K562 (cell line): ENCODE results near the gene NTRK1. TPM values are rescaled to one million over a fixed set of nuclear protein-coding genes. Genes with fewer than 3 reads are reported as not detected.

ENCODE experiments used
- ATAC-seq: fragments of 200-7000 bp; cut with Tn5 transposase; 3 replicates; pipeline ENCODE4 v1.9.1; 2020; ENCODE audit warnings: moderate library complexity
- BruUV-seq: library from RNA; stranded (reverse); fragments of 400-500 nt; replicated peaks from 2 replicates; lab custom pipeline; 2021; lab: Mats Ljungman, UMichigan
- CTCF ChIA-PET: fragments of 300-600 bp; formaldehyde crosslinking; extraction: SDS; loops from one replicate; lab custom pipeline; 2021; ENCODE audit warnings: low intra/inter-chr PET ratio; lab: Yijun Ruan, JAX
- POLR2A ChIA-PET: fragments of 300-600, 350-650 bp; sonication (Branson Sonifier 250); formaldehyde crosslinking; extraction: SDS; loops from one replicate; lab custom pipeline; 2021; ENCODE audit warnings: antibody characterized with exemption, inconsistent platforms; lab: Yijun Ruan, JAX
- DNase-seq, 4 experiments: peaks; one replicate each; pipeline versions ENCODE4 v3.0.0 to v3.0.0-alpha.2; 2011 to 2018; ENCODE audit warnings: low spot score in 3 of 4, mixed read lengths in 3 of 4; ENCODE audit errors: extremely low read depth in 1 of 4
- FAIRE-seq: peaks from 2 replicates; lab custom pipeline; 2011; peaks lifted over from hg19 to GRCh38; lab: Jason Lieb, UNC
- H2AFZ ChIP-seq: 2 replicates; pipeline ENCODE4 v1.6.0; 2011; ENCODE audit warnings: low read depth, low read length, control low read depth, inconsistent platforms
- H3K27ac ChIP-seq: fragments of 200-600 bp; 3 replicates; pipeline ENCODE4 v1.8.0; 2011; ENCODE audit warnings: low read depth, mild to moderate bottlenecking, control low read depth, inconsistent platforms, low read length, moderate library complexity, mixed read lengths; ENCODE audit errors: extremely low read depth
- H3K27me3 ChIP-seq, 2 experiments: fragments of 300-600 bp in 1 of 2; 2 replicates in 1 of 2; 3 replicates in 1 of 2; pipeline versions ENCODE4 v1.6.0 to v1.8.0; 2011; ENCODE audit warnings: inconsistent platforms in 2 of 2, low read length in 2 of 2, mild to moderate bottlenecking in 1 of 2, mixed read lengths in 1 of 2, moderate library complexity in 1 of 2; ENCODE audit not compliant: control insufficient read depth in 2 of 2, insufficient read depth in 2 of 2
- H3K36me3 ChIP-seq: fragments of 300-600 bp; 3 replicates; pipeline ENCODE4 v1.8.0; 2011; ENCODE audit warnings: mild to moderate bottlenecking, low read length, inconsistent platforms; ENCODE audit not compliant: control insufficient read depth, insufficient read depth
- H3K4me1 ChIP-seq, 2 experiments: fragments of 200-600 bp in 1 of 2; replicated peaks in 1 of 2; 2 replicates in 1 of 2; 3 replicates in 1 of 2; pipeline versions ENCODE4 v1.5.1 to v1.8.0; 2011; ENCODE audit warnings: inconsistent platforms in 2 of 2, low read length in 2 of 2, mild to moderate bottlenecking in 1 of 2, mixed read lengths in 1 of 2, moderate library complexity in 1 of 2; ENCODE audit not compliant: control insufficient read depth in 2 of 2, insufficient read depth in 2 of 2
- H3K4me2 ChIP-seq: 2 replicates; pipeline ENCODE4 v1.6.1; 2011; ENCODE audit warnings: low read length, control low read depth, inconsistent platforms, mixed read lengths; ENCODE audit not compliant: insufficient read depth
- H3K4me3 ChIP-seq: fragments of 200-600 bp; sonication (generic), shearing (Covaris generic); 2 replicates; pipeline ENCODE4 v1.5.1; 2016; ENCODE audit warnings: control low read depth, inconsistent platforms
- H3K79me2 ChIP-seq: fragments of 200-600 bp; 3 replicates; pipeline ENCODE4 v1.8.0; 2011; ENCODE audit warnings: low read length, inconsistent platforms; ENCODE audit not compliant: control insufficient read depth, insufficient read depth
- H3K9ac ChIP-seq, 2 experiments: 2 replicates each; pipeline versions ENCODE4 v1.6.0 to v1.6.1; 2011; ENCODE audit warnings: low read depth in 2 of 2, low read length in 2 of 2, control low read depth in 1 of 2, inconsistent platforms in 1 of 2, mild to moderate bottlenecking in 1 of 2, mixed read lengths in 1 of 2; ENCODE audit not compliant: insufficient read depth in 1 of 2
- H3K9me1 ChIP-seq: one replicate; pipeline ENCODE4 v1.6.0; 2011; ENCODE audit warnings: inconsistent platforms, mild to moderate bottlenecking, low read length, moderate library complexity; ENCODE audit not compliant: control insufficient read depth, insufficient read depth
- H3K9me3 ChIP-seq: replicated peaks from 2 replicates; pipeline ENCODE4 v1.5.1; 2011; ENCODE audit warnings: low read depth, low read length, inconsistent platforms; ENCODE audit not compliant: control insufficient read depth, insufficient read depth
- H4K20me1 ChIP-seq: replicated peaks from 2 replicates; pipeline ENCODE4 v1.6.1; 2011; ENCODE audit warnings: low read length, inconsistent platforms, mixed read lengths; ENCODE audit not compliant: control insufficient read depth, insufficient read depth
- CBFB ChIP-seq: sonication (generic); formaldehyde crosslinking; IDR thresholded peaks from 2 replicates; pipeline ENCODE4 v1.4.0; 2020; ENCODE audit warnings: mild to moderate bottlenecking, missing genetic modification reagents
- CHD2 ChIP-seq: IDR thresholded peaks from 2 replicates; pipeline ENCODE4 v1.6.1; 2011; ENCODE audit warnings: low read depth, low read length
- E4F1 ChIP-seq: fragments of 250-450 bp; sonication (Bioruptor Pico); IDR thresholded peaks from 2 replicates; pipeline ENCODE4 v1.5.0; 2021; ENCODE audit warnings: mild to moderate bottlenecking, borderline replicate concordance
- LCOR ChIP-seq: sonication (generic); formaldehyde crosslinking; IDR thresholded peaks from 2 replicates; pipeline ENCODE4 v1.8.0; 2022; ENCODE audit warnings: mild to moderate bottlenecking, missing genetic modification reagents
- NCOR1 ChIP-seq: fragments of 450-650 bp; IDR thresholded peaks from 2 replicates; pipeline ENCODE4 v1.6.1; 2016; ENCODE audit warnings: mild to moderate bottlenecking, moderate library complexity
- NFE2 ChIP-seq: IDR thresholded peaks from 2 replicates; pipeline ENCODE4 v1.6.1; 2014; ENCODE audit warnings: antibody characterized with exemption, low read depth
- NFIC ChIP-seq: fragments of 450-650 bp; IDR thresholded peaks from 2 replicates; pipeline ENCODE4 v1.6.1; 2017; ENCODE audit warnings: mild to moderate bottlenecking, inconsistent platforms
- NFXL1 ChIP-seq: fragments of 450-650 bp; formaldehyde crosslinking; IDR thresholded peaks from 2 replicates; pipeline ENCODE4 v1.4.0; 2021; ENCODE audit warnings: mild to moderate bottlenecking
- PHB ChIP-seq: fragments of 250-450 bp; sonication (Bioruptor Pico); IDR thresholded peaks from 2 replicates; pipeline ENCODE4 v1.5.0; 2021
- SRSF7 ChIP-seq: fragments of 200-400 bp; formaldehyde crosslinking; optimal IDR thresholded peaks from 2 replicates; pipeline ENCODE3; 2017; ENCODE audit warnings: mild to moderate bottlenecking, low read depth, low read length
- ZNF668 ChIP-seq: fragments of 250-450 bp; sonication (Bioruptor Pico); IDR thresholded peaks from 2 replicates; pipeline ENCODE4 v1.8.0; 2022; ENCODE audit warnings: mild to moderate bottlenecking, inconsistent platforms
- WGBS: fragments of 100-300 bp; shearing (Covaris generic); methylation state at CpG from one replicate; pipeline ENCODE4 v1.1.6; 2016; ENCODE audit warnings: low coverage, mixed read lengths; ENCODE audit not compliant: insufficient coverage; ENCODE audit errors: missing lambda C conversion rate; 5-methylcytosine and 5-hydroxymethylcytosine counted together
- in situ Hi-C: fragments of 300-500 bp; cut with MboI; formaldehyde crosslinking; loops from 4 replicates; pipeline ENCODE4 v1.15.0; 2018; ENCODE audit warnings: inconsistent platforms, mixed read lengths
- intact Hi-C: fragments of 100-400 bp; cut with micrococcal nuclease; formaldehyde crosslinking; loops from 2 replicates; pipeline ENCODE4 v1.14.2; 2022
- polyA plus RNA-seq, 8 experiments: library from polyadenylated mRNA; depleted of rRNA in 4 of 8; stranded (reverse) in 5 of 8; unstranded in 3 of 8; fragments of >200 nt; fragmentation: Nextera tagmentation in 2 of 8; fragmentation: Illumina TruSeq in 1 of 8; extraction: Ambion mirVana in 2 of 8; extraction: Trizol in 1 of 8; gene quantifications; 2 replicates each; pipeline versions ENCODE4 v1.2.1 to v1.2.3, GENCODE V29; 2011 to 2014; ENCODE audit warnings: inconsistent platforms in 1 of 8, missing spikeins in 1 of 8
- total RNA-seq, 7 experiments: library from RNA; depleted of rRNA in 6 of 7; stranded (reverse); fragments of >200 nt in 6 of 7; fragmentation: Illumina TruSeq in 2 of 7; extraction: Trizol in 2 of 7; gene quantifications; 2 replicates each; pipeline versions ENCODE4 v1.2.1 to v1.2.3, GENCODE V29; 2011 to 2021; ENCODE audit warnings: low replicate concordance in 1 of 7
- TF ChIP-seq, protein P1 (sequence below): sonication (generic); formaldehyde crosslinking; IDR thresholded peaks from 2 replicates; pipeline ENCODE4 v1.8.0; 2022; ENCODE audit warnings: mild to moderate bottlenecking, missing genetic modification reagents

Gene NTRK1
- total and polyA plus RNA-seq, 9 of the 15 experiments (the other 6 are each of a cell fraction or from before 2014, with no cell fraction given), result 0.46 to 30.0 (median 7.9) TPM

DNA sequence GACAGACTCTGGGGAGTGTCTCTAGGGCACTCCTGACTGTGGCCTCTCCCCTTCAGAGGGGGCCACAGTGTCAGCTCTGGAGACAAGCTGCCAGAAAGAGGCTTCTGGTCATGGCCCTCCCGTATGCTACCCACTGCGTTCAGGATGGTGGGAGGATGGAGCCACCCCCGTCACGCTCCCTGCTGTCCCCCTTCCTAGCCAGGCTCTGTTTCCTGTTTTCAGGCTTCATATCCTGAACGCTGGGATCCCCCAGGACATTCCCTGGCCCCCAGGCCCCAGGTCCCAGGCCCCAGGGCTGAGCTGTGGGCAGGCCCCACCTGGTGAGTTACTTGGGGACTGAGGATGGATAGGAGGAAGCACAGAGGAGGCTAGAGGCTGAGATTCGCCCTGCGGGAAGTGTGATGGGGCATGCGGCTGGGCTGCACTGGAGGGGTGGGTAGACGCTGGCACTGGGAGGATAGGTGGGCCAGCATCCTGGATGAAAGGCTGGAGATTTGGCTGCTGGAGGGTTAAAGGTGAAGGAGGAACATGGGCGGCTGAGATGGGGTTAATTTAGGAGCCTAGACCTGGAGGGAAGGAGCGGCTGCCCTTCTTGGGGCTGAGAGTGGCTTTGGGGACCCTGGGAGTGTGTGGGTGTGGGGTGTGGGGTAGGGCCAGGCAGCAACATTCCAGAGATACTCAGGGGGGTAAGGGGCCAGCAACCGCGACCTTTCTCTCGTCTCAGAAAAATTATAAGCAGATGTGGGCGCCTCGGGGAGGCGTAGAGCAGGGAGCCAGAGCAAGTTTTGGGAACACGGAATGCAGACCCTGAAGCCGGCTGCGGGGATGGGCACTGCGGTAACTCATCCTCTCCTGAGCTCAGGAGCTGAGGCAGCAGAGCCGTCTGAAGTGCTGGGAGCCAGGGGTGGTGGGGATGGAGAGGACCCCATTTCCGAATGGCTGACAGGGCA, 41.6 kb downstream of the NTRK1 start:
- no peak for DNase-seq
- ChIA-PET CTCF (no interaction called here), POLR2A (interaction anchor here (0.6 kb wide), 1 partner anchor 410 kb away, joined by 3 read pairs; no protein-coding TSS in a partner anchor)
- Histone ChIP-seq H4K20me1 (no peaks in the 10 kb centered on the region), H3K4me1 (peaks cover 21 to 48% of the 10 kb centered on the region in 2 experiments), H3K4me3 (no peak overlapping the region), H3K9ac (peak overlapping the region in 1 of 2 experiments; percentile 43; a peak in 1 of 4 replicates), H3K27me3 (no peaks in the 10 kb centered on the region), H3K4me2 (no peak overlapping the region), H3K9me3 (no peaks in the 10 kb centered on the region), H3K36me3 (no peaks in the 10 kb centered on the region), H3K79me2 (no peaks in the 10 kb centered on the region), H3K9me1 (peaks cover 2% of the 10 kb centered on the region), H2AFZ (no peak overlapping the region), H3K27ac (no peak overlapping the region)
- no TSS peak for BruUV-seq
- in situ Hi-C loops, result no loop called here
- WGBS, result 34% methylated on average over 22 of the region's 23 CpGs
- FAIRE-seq, result no peak
- intact Hi-C loops, result no loop called here
- ATAC-seq, result no peak
- no peak for TF ChIP-seq ZNF668 (CRISPR knock-in tag)
- TF ChIP-seq CBFB (CRISPR knock-in tag), result no peak
- no peak for TF ChIP-seq SRSF7
- TF ChIP-seq LCOR (CRISPR knock-in tag), result no peak
- TF ChIP-seq NFIC, result no peak
- no peak for TF ChIP-seq CHD2
- TF ChIP-seq PHB (CRISPR knock-in tag), result no peak
- no peak for TF ChIP-seq E4F1 (CRISPR knock-in tag)
- no peak for TF ChIP-seq NCOR1
- TF ChIP-seq NFXL1 (CRISPR knock-in tag), result no peak
- no peak for TF ChIP-seq NFE2
- TF ChIP-seq, protein P1, sequence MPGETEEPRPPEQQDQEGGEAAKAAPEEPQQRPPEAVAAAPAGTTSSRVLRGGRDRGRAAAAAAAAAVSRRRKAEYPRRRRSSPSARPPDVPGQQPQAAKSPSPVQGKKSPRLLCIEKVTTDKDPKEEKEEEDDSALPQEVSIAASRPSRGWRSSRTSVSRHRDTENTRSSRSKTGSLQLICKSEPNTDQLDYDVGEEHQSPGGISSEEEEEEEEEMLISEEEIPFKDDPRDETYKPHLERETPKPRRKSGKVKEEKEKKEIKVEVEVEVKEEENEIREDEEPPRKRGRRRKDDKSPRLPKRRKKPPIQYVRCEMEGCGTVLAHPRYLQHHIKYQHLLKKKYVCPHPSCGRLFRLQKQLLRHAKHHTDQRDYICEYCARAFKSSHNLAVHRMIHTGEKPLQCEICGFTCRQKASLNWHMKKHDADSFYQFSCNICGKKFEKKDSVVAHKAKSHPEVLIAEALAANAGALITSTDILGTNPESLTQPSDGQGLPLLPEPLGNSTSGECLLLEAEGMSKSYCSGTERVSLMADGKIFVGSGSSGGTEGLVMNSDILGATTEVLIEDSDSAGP (CRISPR knock-in tag), result no peak
